ENCODE results near the gene ADGRD2.

ADGRD2 gene

GRCh38 chr9:124467410-124468060 is 17.3 kb downstream of the ADGRD2 start:
- H3K4me3 ChIP-seq (ENCODE audit: low read depth, low read length): no peak overlapping the region
- no peak for TF ChIP-seq CTCF (IDR thresholded peaks at IDR 0.05; ENCODE audit: borderline replicate concordance, insufficient read depth, low read depth, low read length)

GRCh38 chr9:124468061-124468740 is 17.9 kb downstream of the ADGRD2 start:
- TF ChIP-seq CTCF (IDR thresholded peaks at IDR 0.05; ENCODE audit: borderline replicate concordance, insufficient read depth, low read depth, low read length): no peak

GRCh38 chr9:124469011-124469832 is 19.0 kb downstream of the ADGRD2 start:
- H3K4me3 ChIP-seq (ENCODE audit: low read depth, low read length): no peak overlapping the region
- no peak for TF ChIP-seq CTCF (IDR thresholded peaks at IDR 0.05; ENCODE audit: borderline replicate concordance, insufficient read depth, low read depth, low read length)

More at GRCh38 chr9:124468061-124468740, 17.9 kb downstream of the ADGRD2 start:
- no peak overlapping the region for H3K4me3 ChIP-seq (ENCODE audit: low read depth, low read length)

GRCh38 chr9:124470306-124470705 is 20.1 kb downstream of the ADGRD2 start:
- H3K4me3 ChIP-seq (ENCODE audit: low read depth, low read length): no peak overlapping the region
- TF ChIP-seq CTCF (IDR thresholded peaks at IDR 0.05; ENCODE audit: borderline replicate concordance, insufficient read depth, low read depth, low read length): no peak

GRCh38 chr9:124470726-124471125 is 20.5 kb downstream of the ADGRD2 start:
- TF ChIP-seq CTCF (IDR thresholded peaks at IDR 0.05; ENCODE audit: borderline replicate concordance, insufficient read depth, low read depth, low read length): no peak
- no peak overlapping the region for H3K4me3 ChIP-seq (ENCODE audit: low read depth, low read length)

GRCh38 chr9:124471761-124472160 is 21.5 kb downstream of the ADGRD2 start:
- H3K4me3 ChIP-seq (ENCODE audit: low read depth, low read length): no peak overlapping the region
- TF ChIP-seq CTCF (IDR thresholded peaks at IDR 0.05; ENCODE audit: borderline replicate concordance, insufficient read depth, low read depth, low read length): no peak

Measured in GM12875 (cell line).